Ishikawa (cell line): Measurements from ENCODE around the gene ASB7.

ENCODE experiments used
- CEBPB ChIP-seq: IDR thresholded peaks from 2 replicates; pipeline ENCODE4 v1.6.1; 2012
- CREB1 ChIP-seq: IDR thresholded peaks from 2 replicates; pipeline ENCODE4 v1.6.1; 2012; ENCODE audit warnings: low read depth
- EGR1 ChIP-seq: IDR thresholded peaks from 2 replicates; pipeline ENCODE4 v1.6.1; 2012
- EP300 ChIP-seq: IDR thresholded peaks from 2 replicates; pipeline ENCODE4 v1.6.1; 2012; ENCODE audit warnings: borderline replicate concordance
- FOXM1 ChIP-seq: IDR thresholded peaks from 2 replicates; pipeline ENCODE4 v1.6.1; 2012; ENCODE audit warnings: low read depth, borderline replicate concordance
- NFIC ChIP-seq: IDR thresholded peaks from 2 replicates; pipeline ENCODE4 v1.6.1; 2012
- RAD21 ChIP-seq: IDR thresholded peaks from 2 replicates; pipeline ENCODE4 v1.6.1; 2012; ENCODE audit warnings: low read depth
- REST ChIP-seq: IDR thresholded peaks from 2 replicates; pipeline ENCODE4 v1.6.1; 2012; ENCODE audit warnings: low read depth, mild to moderate bottlenecking
- TAF1 ChIP-seq: IDR thresholded peaks from 2 replicates; pipeline ENCODE4 v1.6.1; 2012; ENCODE audit warnings: low read depth, mild to moderate bottlenecking
- TCF12 ChIP-seq: IDR thresholded peaks from 2 replicates; pipeline ENCODE4 v1.6.1; 2012; ENCODE audit warnings: low read depth
- TEAD4 ChIP-seq: IDR thresholded peaks from 2 replicates; pipeline ENCODE4 v1.6.1; 2012
- YY1 ChIP-seq: IDR thresholded peaks from 2 replicates; pipeline ENCODE4 v1.6.1; 2012; ENCODE audit warnings: low read depth
- ZBTB7A ChIP-seq: IDR thresholded peaks from 2 replicates; pipeline ENCODE4 v1.6.1; 2012; ENCODE audit warnings: low read depth
- TF ChIP-seq, protein P1 (sequence below): IDR thresholded peaks from 2 replicates; pipeline ENCODE4 v1.6.1; 2012
- TF ChIP-seq, protein P2 (sequence below): IDR thresholded peaks from 2 replicates; pipeline ENCODE4 v1.6.1; 2012

ASB7 gene

GRCh38 chr15:100573526-100573925 is 28.9 kb upstream of the ASB7 start:
- TF ChIP-seq EP300, result no peak
- no peak for TF ChIP-seq TEAD4
- TF ChIP-seq, protein P1, sequence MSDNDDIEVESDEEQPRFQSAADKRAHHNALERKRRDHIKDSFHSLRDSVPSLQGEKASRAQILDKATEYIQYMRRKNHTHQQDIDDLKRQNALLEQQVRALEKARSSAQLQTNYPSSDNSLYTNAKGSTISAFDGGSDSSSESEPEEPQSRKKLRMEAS, result no peak
- no peak for TF ChIP-seq EGR1
- TF ChIP-seq NFIC, result no peak
- no peak for TF ChIP-seq TAF1
- TF ChIP-seq FOXM1, result no peak
- no peak for TF ChIP-seq YY1
- no peak for TF ChIP-seq TCF12
- TF ChIP-seq CREB1, result no peak
- TF ChIP-seq, protein P2, sequence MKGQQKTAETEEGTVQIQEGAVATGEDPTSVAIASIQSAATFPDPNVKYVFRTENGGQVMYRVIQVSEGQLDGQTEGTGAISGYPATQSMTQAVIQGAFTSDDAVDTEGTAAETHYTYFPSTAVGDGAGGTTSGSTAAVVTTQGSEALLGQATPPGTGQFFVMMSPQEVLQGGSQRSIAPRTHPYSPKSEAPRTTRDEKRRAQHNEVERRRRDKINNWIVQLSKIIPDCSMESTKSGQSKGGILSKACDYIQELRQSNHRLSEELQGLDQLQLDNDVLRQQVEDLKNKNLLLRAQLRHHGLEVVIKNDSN, result no peak
- no peak for TF ChIP-seq CEBPB
- TF ChIP-seq ZBTB7A, result no peak
- no peak for TF ChIP-seq RAD21
- no peak for TF ChIP-seq REST

- TF ChIP-seq YY1, result no peak
- TF ChIP-seq TEAD4, result no peak
- no peak for TF ChIP-seq REST
- no peak for TF ChIP-seq FOXM1
- no peak for TF ChIP-seq CREB1
- TF ChIP-seq, protein P2, result no peak
- TF ChIP-seq, protein P1, result no peak
- no peak for TF ChIP-seq EP300
- no peak for TF ChIP-seq CEBPB
- no peak for TF ChIP-seq NFIC
- no peak for TF ChIP-seq ZBTB7A
- TF ChIP-seq TAF1, result no peak
- no peak for TF ChIP-seq TCF12
- TF ChIP-seq EGR1, result no peak
- no peak for TF ChIP-seq RAD21
These were observed 22.0 kb upstream of the ASB7 start for GRCh38 chr15:100580414-100580813.

DNA sequence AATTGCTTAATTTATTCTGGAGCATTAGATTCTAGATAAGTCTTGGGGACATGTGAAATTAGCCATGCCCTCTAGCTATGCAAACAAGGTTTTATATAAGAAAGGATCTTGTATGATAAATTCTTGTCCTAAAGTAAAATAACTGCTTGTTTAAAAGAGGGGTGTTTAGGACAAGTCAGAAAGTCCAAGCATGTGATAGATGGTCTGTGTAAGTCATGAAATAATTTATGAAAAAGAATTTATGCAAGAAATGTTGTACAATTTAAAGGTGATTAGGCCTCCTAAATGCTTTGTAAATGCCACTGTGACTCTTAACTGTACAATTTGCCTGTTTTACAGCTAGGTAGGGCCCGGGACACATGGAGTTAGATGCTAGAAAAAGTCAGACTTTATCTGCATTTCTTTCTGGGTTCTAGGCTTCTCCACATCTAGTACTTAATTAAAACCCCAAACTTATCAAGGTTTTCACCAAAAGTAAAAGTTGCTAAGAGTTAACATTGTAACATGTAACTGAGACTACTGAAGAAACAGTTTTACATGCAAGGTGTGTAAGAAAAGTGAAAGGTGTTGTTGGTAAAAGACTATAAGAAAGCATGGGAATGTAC is 13.6 kb upstream of the ASB7 start:
- TF ChIP-seq YY1, result no peak
- TF ChIP-seq TEAD4, result no peak

GRCh38 chr15:100591835-100592234 is 10.6 kb upstream of the ASB7 start:
- no peak for TF ChIP-seq ZBTB7A
- TF ChIP-seq TEAD4, result no peak
- no peak for TF ChIP-seq CREB1
- TF ChIP-seq, protein P1, result no peak
- TF ChIP-seq, protein P2, result no peak
- TF ChIP-seq TCF12, result no peak
- no peak for TF ChIP-seq REST
- TF ChIP-seq FOXM1, result no peak
- no peak for TF ChIP-seq EGR1
- TF ChIP-seq EP300, result no peak
- TF ChIP-seq YY1, result no peak
- TF ChIP-seq NFIC, result no peak
- TF ChIP-seq TAF1, result no peak
